Stimulated activated CD4-positive, alpha-beta T cell treated with anti-CD3 and anti-CD28 coated beads, Interleukin-15, amount 100 ng/mL, for 24 hours (primary cell): ENCODE data around the gene DRP2.
A peak's percentile ranks its signal among the peaks of the same experiment; 100 is the strongest.
"Not testable (repeated sequence)": the region's sequence is repeated elsewhere in the genome, so short reads cannot be mapped to it uniquely, and the experiment has no call there.

Source experiments
- DNase-seq: peaks from one replicate; pipeline ENCODE4 v3.0.0-alpha.2; 2020

Gene DRP2

GRCh38 chrX:101219116-101219863, at the start of gene DRP2:
Gene DRP2 (plus strand): TSS chrX:101219786. CDS start chrX:101231648, 11,862 bp downstream.
- no peak for DNase-seq

DNA sequence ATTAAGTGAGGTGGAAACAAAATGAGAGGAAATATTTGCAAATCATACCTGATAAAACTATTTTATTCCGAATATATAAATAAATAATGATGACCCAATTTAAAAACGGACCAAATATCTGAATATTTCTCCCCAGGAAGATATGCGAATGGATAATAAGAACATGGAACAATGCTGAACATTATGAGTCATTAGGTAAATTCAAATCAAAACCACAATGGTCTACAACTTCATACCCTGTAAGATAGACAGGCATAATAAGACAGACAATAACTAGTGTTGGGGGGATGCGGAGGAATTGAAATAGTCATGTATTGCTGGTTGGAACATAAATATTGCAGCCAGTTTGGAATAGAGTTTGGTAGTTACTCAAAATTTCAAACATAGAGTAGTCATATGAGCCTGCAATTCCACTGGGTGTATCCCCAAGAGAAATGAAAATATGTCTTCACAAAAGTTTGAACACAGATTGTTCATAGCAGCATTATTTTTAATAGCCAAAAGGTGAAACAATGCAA, 47.6 kb upstream of the DRP2 start:
- no peak for DNase-seq

GRCh38 chrX:101176439-101176838, 43.1 kb upstream of the DRP2 start:
- no peak for DNase-seq

- not testable (repeated sequence) for DNase-seq
These were observed 34.7 kb upstream of the DRP2 start for GRCh38 chrX:101184876-101185275.

GRCh38 chrX:101187961-101188360, 31.6 kb upstream of the DRP2 start:
- not testable (repeated sequence) for DNase-seq

DNA sequence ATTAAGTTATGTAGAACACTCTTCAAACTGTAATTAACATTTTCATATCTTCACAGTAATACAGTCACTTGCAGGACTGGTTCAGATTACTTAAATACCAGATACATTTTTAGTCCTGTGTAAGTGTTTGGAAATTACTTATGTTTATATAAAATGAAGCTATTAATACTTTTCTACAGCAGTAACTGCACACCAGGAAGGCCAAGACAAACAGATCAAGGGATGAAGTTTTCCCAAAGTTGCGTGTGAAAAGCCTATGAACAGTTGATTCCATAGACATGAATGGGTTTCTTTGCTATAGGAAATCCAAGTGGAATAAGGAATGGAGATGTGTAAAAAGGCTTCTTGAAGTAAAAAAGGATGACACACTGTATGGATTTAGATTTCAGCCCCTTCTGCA, 28.9 kb upstream of the DRP2 start:
- no peak for DNase-seq

DNA sequence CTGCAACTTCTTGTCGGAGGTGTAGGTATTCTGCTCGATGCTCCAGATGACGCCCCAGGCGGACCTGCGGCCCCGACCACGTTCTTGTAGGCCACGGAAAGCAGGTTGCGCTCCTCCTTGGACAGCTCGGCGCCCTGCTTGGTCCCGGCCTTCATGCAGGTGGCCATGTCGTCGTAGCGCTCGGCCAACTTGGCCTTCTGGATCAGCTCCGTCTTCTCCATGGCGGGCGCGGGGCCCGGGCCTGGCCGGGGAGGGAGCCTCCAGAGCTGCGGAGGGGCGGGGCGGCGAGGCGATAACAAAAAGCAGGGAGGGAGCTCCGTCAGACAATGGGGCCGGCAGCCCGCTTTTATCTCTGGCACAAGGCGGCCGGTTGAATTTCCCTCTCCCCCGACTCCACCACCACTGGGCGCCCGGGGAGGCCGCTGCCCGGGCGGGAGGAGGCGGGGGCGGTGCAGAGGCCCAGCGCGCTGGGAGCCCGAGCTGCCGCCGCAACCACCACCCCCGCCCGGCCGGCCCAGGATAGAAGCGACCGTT, 28.3 kb upstream of the DRP2 start:
- peak; percentile 4 for DNase-seq

DNA sequence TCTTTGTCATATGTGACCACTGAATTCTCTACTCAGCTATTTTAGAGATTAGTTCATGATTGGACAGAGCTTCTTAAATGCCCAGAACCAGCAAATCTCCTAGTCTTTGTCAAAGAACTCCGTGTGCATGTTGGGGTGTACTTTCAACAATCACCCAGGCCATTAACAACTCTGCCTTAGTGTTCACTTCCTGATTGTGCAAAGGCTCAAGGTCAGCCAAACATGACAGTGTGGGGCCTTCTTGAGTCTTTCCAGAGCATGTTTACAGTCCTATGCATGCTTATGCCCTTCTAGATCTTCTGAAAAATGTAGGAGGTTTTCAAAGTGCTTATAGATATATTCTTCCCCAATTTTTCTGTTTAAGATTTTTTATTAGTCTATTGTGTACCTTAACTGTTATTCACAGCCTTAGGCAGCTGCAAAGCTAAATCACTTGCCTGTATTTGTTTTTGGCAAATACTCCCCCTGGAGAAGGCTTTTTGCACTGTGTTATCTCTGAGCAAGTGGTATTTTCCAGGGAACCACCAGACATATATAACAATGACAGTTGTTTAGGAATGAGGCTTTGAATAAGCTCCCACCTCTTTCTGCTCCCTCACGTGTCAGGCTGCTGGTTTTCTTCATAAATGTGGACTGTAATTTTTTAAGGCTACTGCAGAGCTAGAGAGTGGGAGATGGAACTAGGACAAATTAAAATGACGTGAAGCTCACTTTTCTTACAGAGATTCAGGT, 24.0 kb upstream of the DRP2 start:
- DNase-seq, result no peak

DNA sequence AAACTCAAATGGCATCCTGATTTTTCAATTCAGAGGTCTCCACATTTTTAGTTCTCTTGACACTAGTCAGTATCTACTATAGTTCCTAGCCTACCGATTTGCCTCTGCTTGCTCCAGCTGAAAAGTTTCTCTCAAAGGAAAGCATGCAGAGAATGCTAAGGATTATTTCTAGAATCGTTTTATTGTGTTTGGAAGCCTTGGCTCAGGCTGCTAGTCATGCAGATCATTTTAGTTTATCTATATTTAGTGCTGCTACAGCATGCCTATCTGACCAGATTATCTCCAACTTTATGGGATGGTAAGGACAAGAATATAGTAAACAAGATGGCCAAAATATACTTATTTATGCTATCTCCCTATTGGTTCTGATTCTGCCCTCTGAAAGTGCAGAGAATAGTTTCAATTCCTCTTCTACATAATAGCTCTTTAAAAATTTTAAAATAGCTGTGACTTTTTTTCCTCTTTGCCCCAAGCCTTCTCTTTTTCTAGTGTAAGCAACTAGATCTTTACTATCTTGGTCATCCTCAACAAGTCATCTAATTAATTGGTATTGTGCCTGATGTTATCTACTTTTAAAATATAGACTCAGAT, 15.7 kb upstream of the DRP2 start:
- no peak for DNase-seq

DNA sequence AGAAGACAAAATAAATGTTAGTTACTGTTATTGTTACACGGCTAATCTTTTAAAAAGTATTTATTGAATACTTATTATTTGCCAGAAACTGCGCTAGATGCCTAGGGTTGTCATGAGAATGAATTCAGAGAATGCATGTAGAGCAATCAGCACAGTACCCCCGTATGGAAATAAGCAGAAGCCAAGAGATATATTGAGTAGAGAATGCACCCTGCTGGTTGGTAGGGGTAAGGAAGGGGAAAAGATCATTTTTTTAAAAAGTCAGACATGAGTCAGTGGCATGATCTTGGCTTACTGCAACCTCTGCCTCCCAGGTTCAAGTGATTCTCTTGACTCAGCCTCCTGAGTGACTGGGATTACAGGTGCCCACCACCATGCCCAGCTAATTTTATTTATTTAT, 13.1 kb upstream of the DRP2 start:
- peak; percentile 8 for DNase-seq

- DNase-seq, result peak; percentile 27
These were observed 11.3 kb upstream of the DRP2 start for GRCh38 chrX:101208152-101208905.

DNA sequence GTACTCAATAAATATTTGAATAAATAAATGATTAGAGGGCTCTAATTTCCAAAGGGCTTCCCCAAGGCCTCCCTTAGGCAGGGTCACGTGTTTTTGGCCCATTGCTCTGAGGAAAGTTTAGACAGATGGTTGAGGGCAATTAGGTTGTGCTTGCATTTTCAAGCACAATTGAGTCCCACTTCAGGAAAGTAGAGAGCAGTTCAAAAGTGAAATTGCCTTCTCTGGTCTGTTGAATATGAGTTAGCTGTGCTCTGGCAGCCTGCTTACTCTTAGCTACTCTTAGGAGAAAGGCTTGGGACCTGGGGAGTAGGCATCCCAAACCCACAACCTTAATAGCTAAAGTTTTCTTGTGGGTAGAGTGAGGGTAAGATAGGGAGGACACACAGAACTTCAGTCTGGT, 9.0 kb upstream of the DRP2 start:
- no peak for DNase-seq

DNA sequence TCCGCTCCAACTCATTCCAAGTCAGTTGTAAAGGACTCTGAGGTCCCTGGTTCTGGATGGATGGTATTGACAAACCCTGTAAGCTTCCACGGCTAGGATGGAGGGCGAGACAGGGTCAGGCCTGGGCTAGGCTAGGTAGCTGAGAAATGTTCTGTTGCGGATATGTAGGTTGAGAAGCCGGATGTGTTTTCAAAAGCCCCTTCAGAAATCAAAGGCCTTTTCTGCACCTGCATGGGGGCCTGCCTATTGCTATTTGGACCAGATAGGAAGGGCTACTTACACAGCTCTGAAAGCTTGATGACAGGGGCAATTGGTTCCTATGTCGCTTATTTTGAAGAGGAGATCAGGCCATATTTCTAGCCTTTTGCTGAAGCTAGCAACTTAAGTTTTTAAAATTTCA, 1.9 kb upstream of the DRP2 start:
- no peak for DNase-seq

- DNase-seq, result peak; percentile 40
These were observed 319 bp downstream of the DRP2 start for GRCh38 chrX:101219864-101220346.

DNA sequence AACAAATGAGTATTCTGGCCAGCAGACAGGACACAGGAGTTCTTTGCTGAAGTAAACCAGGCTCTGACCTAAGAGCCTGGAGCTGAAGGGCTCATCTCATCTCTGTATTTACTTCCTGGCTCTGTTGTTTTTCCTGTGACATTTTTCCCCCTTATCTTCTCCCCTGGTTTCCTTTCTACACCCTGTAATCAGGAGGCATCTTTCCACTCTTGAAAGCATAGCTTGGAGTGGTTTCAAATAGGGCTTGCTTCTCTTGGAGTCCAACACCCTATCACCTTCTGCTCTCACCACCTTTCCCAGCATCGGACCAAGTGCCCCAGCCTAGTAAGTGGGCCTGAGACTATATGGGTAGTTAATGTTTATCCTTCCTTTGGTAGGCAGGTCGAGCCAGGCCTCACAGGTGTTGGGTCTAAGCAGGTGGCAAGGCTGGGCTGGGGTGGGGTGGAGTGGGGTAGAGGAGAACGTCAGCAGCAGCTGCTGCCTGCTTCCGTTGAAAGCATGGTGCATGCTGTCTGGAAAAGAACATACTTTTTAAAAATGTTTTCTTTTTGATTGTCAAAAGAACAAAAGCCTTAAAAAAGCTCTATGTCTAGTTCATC, 1.2 kb downstream of the DRP2 start:
- DNase-seq, result no peak

- no peak for DNase-seq
These were observed 3.6 kb downstream of the DRP2 start for GRCh38 chrX:101223226-101223625.

DNA sequence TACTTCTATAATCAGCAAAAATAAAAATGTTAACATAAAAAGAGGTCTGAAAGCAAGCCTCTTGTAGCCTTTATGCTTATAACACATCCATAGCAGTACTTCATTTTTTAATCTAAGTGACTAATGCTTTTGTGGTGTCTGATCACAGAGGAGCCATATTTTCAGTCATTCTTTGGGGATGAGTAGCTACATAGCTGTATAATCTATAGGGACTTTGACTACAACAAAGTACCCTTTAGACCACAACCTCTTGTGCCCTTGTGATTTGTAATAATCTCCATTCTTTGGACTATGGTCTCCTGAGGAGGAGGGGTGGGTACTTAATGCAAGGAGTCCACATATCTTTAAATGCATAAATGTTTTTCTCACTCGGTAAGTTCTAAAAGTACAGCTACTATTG, 9.6 kb downstream of the DRP2 start:
- DNase-seq, result no peak

- no peak for DNase-seq
These were observed 11.1 kb downstream of the DRP2 start for GRCh38 chrX:101230636-101231035.

DNA sequence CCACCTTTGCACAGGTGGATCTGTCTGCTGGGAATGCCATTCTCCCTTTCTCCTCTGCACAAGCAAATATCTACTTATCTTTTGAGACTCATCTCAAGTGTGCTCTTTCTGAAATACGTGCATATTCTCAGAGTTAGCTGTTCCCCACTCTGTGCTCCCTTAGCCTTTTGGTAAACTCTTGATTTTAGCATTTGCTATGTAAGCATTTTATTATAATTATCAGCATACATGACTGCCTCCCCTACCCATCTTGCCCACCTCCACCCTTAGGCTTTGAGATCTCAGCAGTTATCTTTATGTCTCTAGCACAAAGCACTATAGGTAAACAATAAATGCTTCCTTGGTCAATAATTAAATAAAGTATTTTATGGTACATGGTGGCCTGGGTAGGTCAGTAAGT, 11.5 kb downstream of the DRP2 start:
- DNase-seq, result no peak

GRCh38 chrX:101232316-101232715, 12.7 kb downstream of the DRP2 start:
- no peak for DNase-seq

GRCh38 chrX:101237041-101237440, 17.5 kb downstream of the DRP2 start:
- no peak for DNase-seq

DNA sequence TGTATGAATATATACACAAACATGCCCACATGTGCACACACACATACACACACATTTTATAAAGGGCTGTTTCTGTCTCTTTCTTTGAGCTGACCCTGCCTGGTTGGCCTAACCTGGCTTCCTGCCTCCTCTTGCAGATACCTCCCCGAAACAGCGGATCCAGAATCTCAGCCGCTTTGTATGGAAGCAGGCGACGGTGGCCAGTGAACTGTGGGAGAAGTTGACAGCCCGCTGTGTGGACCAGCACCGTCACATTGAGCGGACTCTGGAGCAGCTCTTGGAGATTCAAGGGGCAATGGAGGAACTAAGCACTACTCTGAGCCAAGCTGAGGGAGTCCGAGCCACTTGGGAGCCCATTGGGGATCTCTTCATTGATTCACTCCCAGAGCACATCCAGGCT, 21.9 kb downstream of the DRP2 start:
- DNase-seq, result no peak
